ENCODE results near the gene PLD6. TPM values are rescaled to one million over a fixed set of nuclear protein-coding genes. Genes with fewer than 3 reads are reported as not detected.

The PLD6 gene
- total and polyA plus RNA-seq, 2 experiments from 2014 or later: 0.63 to 0.97 TPM

DNA sequence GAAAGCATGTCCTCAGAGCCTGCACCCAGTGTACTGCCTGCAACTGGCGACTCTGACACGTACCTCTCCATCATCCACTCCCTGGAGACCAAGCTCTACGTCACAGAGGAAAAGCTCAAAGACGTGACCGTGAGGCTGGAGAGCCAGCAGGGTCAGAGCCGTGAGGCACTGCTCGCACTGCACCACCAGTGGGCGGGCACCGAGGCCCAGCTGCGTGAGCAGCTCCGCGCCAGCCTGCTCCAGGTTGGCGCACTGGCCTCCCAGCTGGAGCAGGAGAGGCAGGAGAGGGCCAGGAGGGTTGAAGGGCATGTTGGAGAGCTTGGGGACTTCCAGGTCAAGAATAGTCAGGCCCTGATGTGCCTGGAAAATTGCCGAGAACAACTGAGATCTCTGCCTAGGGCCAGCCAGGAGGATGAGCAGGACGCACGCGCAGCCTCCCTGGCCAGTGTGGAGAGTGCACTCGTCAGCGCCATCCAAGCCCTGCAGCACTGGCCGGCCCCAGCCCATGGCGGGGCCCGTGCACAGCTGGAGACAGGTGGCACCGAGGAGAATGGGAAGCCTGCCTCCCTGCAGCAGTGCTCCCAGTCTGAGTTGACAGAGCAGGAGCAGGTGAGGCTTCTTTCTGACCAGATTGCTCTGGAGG is 40.3 kb downstream of the PLD6 start:
- no peaks in the 10 kb centered on the region for H4K20me1 ChIP-seq (ENCODE audit: insufficient read depth, poor library complexity, severe bottlenecking)
- no peak overlapping the region for H2AFZ ChIP-seq
- no peak overlapping the region for H3K4me3 ChIP-seq
- H3K79me2 ChIP-seq: no peaks in the 10 kb centered on the region
- WGBS (ENCODE audit: low lambda C conversion rate, missing lambda C conversion rate): 97% methylated on average over 23 of the region's 23 CpGs
- H3K9me2 ChIP-seq (replicated peaks; ENCODE audit: insufficient read depth): no peaks in the 10 kb centered on the region
- H3K27me3 ChIP-seq: no peaks in the 10 kb centered on the region
- H3K36me3 ChIP-seq (replicated peaks; ENCODE audit: insufficient read depth, low read depth): no peaks in the 10 kb centered on the region
- no peaks in the 10 kb centered on the region for H3K4me1 ChIP-seq (ENCODE audit: insufficient read depth)
- no peak overlapping the region for H3K27ac ChIP-seq
- TF ChIP-seq CTCF (IDR thresholded peaks at IDR 0.05; ENCODE audit: poor library complexity) (no peak), EZH2phosphoT487 (IDR thresholded peaks at IDR 0.05; ENCODE audit: low read depth, severe bottlenecking, unreplicated experiment) (no peak), EZH2 (IDR thresholded peaks at IDR 0.05; ENCODE audit: borderline replicate concordance) (no peak)
- H3K4me2 ChIP-seq: no peak overlapping the region
- no peaks in the 10 kb centered on the region for H3K9me3 ChIP-seq (ENCODE audit: low read depth)
- no peak for DNase-seq (ENCODE audit: low spot score)

DNA sequence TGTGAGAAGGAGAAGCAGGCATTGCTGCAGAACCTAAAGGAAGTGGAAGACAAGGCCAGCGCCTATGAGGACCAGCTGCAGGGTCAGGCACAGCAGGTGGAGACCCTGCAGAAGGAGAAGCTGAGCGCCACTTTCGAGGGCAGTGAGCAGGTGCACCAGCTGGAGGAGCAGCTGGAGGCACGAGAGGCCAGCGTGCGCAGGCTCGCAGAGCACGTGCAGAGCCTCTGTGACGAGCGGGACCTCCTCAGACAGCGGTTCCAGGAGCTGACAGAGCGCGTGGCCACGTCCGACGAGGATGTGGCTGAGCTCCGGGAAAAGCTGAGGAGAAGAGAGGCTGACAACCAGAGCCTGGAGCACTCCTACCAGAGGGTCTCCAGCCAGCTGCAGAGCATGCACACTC is 41.5 kb downstream of the PLD6 start:
- WGBS (ENCODE audit: low lambda C conversion rate, missing lambda C conversion rate): over 99% methylated on average over 17 of the region's 17 CpGs
- no peaks in the 10 kb centered on the region for H3K36me3 ChIP-seq (replicated peaks; ENCODE audit: insufficient read depth, low read depth)

DNA sequence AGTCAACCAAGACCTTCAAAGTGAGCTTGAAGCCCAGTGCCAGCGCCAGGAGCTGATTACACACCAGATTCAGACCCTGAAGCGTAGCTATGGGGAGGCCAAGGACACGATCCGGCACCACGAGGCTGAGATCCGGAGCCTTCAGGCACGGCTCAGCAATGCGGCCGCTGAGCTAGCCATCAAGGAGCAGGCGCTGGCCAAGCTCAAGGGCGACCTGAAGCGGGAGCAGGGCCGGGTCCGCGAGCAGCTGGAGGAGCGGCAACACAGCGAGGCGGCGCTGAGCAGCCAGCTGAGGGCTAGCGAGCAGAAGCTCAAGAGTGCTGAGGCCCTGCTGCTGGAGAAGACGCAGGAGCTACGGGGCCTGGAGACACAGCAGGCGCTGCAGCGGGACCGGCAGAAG is 42.0 kb downstream of the PLD6 start:
- no peak overlapping the region for H2AFZ ChIP-seq
- H3K9me2 ChIP-seq (replicated peaks; ENCODE audit: insufficient read depth): no peaks in the 10 kb centered on the region
- no peak for DNase-seq (ENCODE audit: low spot score)
- no peaks in the 10 kb centered on the region for H3K9me3 ChIP-seq (ENCODE audit: low read depth)
- no peaks in the 10 kb centered on the region for H3K4me1 ChIP-seq (ENCODE audit: insufficient read depth)
- no peaks in the 10 kb centered on the region for H3K27me3 ChIP-seq
- WGBS (ENCODE audit: low lambda C conversion rate, missing lambda C conversion rate): 97% methylated on average over 25 of the region's 25 CpGs
- no peak overlapping the region for H3K4me2 ChIP-seq
- no peak overlapping the region for H3K4me3 ChIP-seq
- no peaks in the 10 kb centered on the region for H3K79me2 ChIP-seq
- no peaks in the 10 kb centered on the region for H3K36me3 ChIP-seq (replicated peaks; ENCODE audit: insufficient read depth, low read depth)
- no peaks in the 10 kb centered on the region for H4K20me1 ChIP-seq (ENCODE audit: insufficient read depth, poor library complexity, severe bottlenecking)
- TF ChIP-seq EZH2 (IDR thresholded peaks at IDR 0.05; ENCODE audit: borderline replicate concordance) (no peak), EZH2phosphoT487 (IDR thresholded peaks at IDR 0.05; ENCODE audit: low read depth, severe bottlenecking, unreplicated experiment) (no peak), CTCF (IDR thresholded peaks at IDR 0.05; ENCODE audit: poor library complexity) (no peak)
- H3K27ac ChIP-seq: no peak overlapping the region

More for the DNA sequence above, 41.5 kb downstream of the PLD6 start:
- Histone ChIP-seq H3K27ac (no peak overlapping the region), H3K9me3 (ENCODE audit: low read depth) (no peaks in the 10 kb centered on the region), H3K9me2 (replicated peaks; ENCODE audit: insufficient read depth) (no peaks in the 10 kb centered on the region), H3K79me2 (no peaks in the 10 kb centered on the region), H3K4me2 (no peak overlapping the region), H3K4me3 (no peak overlapping the region), H3K27me3 (no peaks in the 10 kb centered on the region), H2AFZ (no peak overlapping the region), H3K4me1 (ENCODE audit: insufficient read depth) (no peaks in the 10 kb centered on the region), H4K20me1 (ENCODE audit: insufficient read depth, poor library complexity, severe bottlenecking) (no peaks in the 10 kb centered on the region)
- DNase-seq (ENCODE audit: low spot score): no peak
- TF ChIP-seq CTCF (IDR thresholded peaks at IDR 0.05; ENCODE audit: poor library complexity) (no peak), EZH2phosphoT487 (IDR thresholded peaks at IDR 0.05; ENCODE audit: low read depth, severe bottlenecking, unreplicated experiment) (no peak), EZH2 (IDR thresholded peaks at IDR 0.05; ENCODE audit: borderline replicate concordance) (no peak)
